GM21576 (cell line): ENCODE results near the gene EIF4A3.
A peak's percentile ranks its signal among the peaks of the same experiment; 100 is the strongest.

Source experiments
- ATAC-seq: cut with Tn5 transposase; IDR thresholded peaks from one replicate; pipeline ENCODE4 v1.9.1; 2021; ENCODE audit warnings: mild to moderate bottlenecking, moderate library complexity; ENCODE audit not compliant: unreplicated experiment

Gene EIF4A3

GRCh38 chr17:80147035-80147822, at the start of gene EIF4A3:
Gene EIF4A3, minus strand, starts transcription at chr17:80147128. Its CDS starts 167 bp downstream, at chr17:80146961.
- ATAC-seq = peak; percentile 71

- no peak for ATAC-seq
These were observed 49.7 kb upstream of the EIF4A3 start for GRCh38 chr17:80196652-80197051.

GRCh38 chr17:80195671-80196529, 49.0 kb upstream of the EIF4A3 start:
- no peak for ATAC-seq

GRCh38 chr17:80195141-80195540, 48.2 kb upstream of the EIF4A3 start:
- ATAC-seq = no peak

GRCh38 chr17:80191865-80192661, 45.1 kb upstream of the EIF4A3 start:
- no peak for ATAC-seq

- no peak for ATAC-seq
These were observed 44.3 kb upstream of the EIF4A3 start for GRCh38 chr17:80191192-80191591.

- no peak for ATAC-seq
These were observed 43.8 kb upstream of the EIF4A3 start for GRCh38 chr17:80190716-80191115.

GRCh38 chr17:80189611-80190010, 42.7 kb upstream of the EIF4A3 start:
- no peak for ATAC-seq

GRCh38 chr17:80187515-80187941, 40.6 kb upstream of the EIF4A3 start:
- no peak for ATAC-seq

GRCh38 chr17:80187090-80187489, 40.2 kb upstream of the EIF4A3 start:
- no peak for ATAC-seq

- no peak for ATAC-seq
These were observed 39.0 kb upstream of the EIF4A3 start for GRCh38 chr17:80185968-80186367.

- no peak for ATAC-seq
These were observed 37.4 kb upstream of the EIF4A3 start for GRCh38 chr17:80184423-80184714.

GRCh38 chr17:80183581-80184422, 36.9 kb upstream of the EIF4A3 start:
- ATAC-seq = no peak

- no peak for ATAC-seq
These were observed 35.9 kb upstream of the EIF4A3 start for GRCh38 chr17:80182845-80183223.

- no peak for ATAC-seq
These were observed 35.4 kb upstream of the EIF4A3 start for GRCh38 chr17:80182118-80182844.

GRCh38 chr17:80181431-80181830, 34.5 kb upstream of the EIF4A3 start:
- no peak for ATAC-seq

GRCh38 chr17:80180192-80180591, 33.3 kb upstream of the EIF4A3 start:
- ATAC-seq = no peak

- ATAC-seq = no peak
These were observed 31.2 kb upstream of the EIF4A3 start for GRCh38 chr17:80177986-80178595.

GRCh38 chr17:80176757-80177156, 29.8 kb upstream of the EIF4A3 start:
- no peak for ATAC-seq
